H9 (cell line): Measurements from ENCODE around the gene TTLL9. TPM values are rescaled to one million over a fixed set of nuclear protein-coding genes. Genes with fewer than 3 reads are reported as not detected.

ENCODE experiments used
- DNase-seq: peaks from one replicate; pipeline ENCODE4 v3.0.0-alpha.2; 2017
- H2AFZ ChIP-seq: one replicate; pipeline ENCODE4 v1.6.1; 2013; ENCODE audit warnings: mild to moderate bottlenecking, low read length, control low read depth, moderate library complexity
- H2AK5ac ChIP-seq: 2 replicates; pipeline ENCODE4 v1.6.1; 2013; ENCODE audit warnings: low read length, control low read depth, mixed read lengths; ENCODE audit not compliant: insufficient read length
- H2BK120ac ChIP-seq: one replicate; pipeline ENCODE4 v1.6.1; 2013; ENCODE audit warnings: low read depth, mild to moderate bottlenecking, low read length, control low read depth, inconsistent platforms; ENCODE audit not compliant: poor library complexity, severe bottlenecking
- H2BK12ac ChIP-seq: 2 replicates; pipeline ENCODE4 v1.6.1; 2013; ENCODE audit warnings: low read length, control low read depth, mixed read lengths, low read depth; ENCODE audit not compliant: insufficient read length
- H2BK15ac ChIP-seq: 2 replicates; pipeline ENCODE4 v1.6.1; 2013; ENCODE audit warnings: low read depth, low read length, control low read depth
- H2BK20ac ChIP-seq: one replicate; pipeline ENCODE4 v1.6.1; 2013; ENCODE audit warnings: low read depth, mild to moderate bottlenecking, low read length, control low read depth, inconsistent platforms; ENCODE audit not compliant: poor library complexity, severe bottlenecking
- H2BK5ac ChIP-seq: 2 replicates; pipeline ENCODE4 v1.6.1; 2013; ENCODE audit warnings: low read length, control low read depth, mixed read lengths; ENCODE audit not compliant: insufficient read length
- H3K14ac ChIP-seq: 2 replicates; pipeline ENCODE4 v1.6.1; 2013; ENCODE audit warnings: low read length, control low read depth; ENCODE audit not compliant: insufficient read depth
- H3K18ac ChIP-seq: 2 replicates; pipeline ENCODE4 v1.6.1; 2013; ENCODE audit warnings: low read depth, mild to moderate bottlenecking, mixed read lengths, low read length, control low read depth; ENCODE audit not compliant: insufficient read length
- H3K23ac ChIP-seq: 2 replicates; pipeline ENCODE4 v1.6.1; 2013; ENCODE audit warnings: low read length, control low read depth, mixed read lengths, low read depth; ENCODE audit not compliant: insufficient read length
- H3K23me2 ChIP-seq: 2 replicates; pipeline ENCODE4 v1.6.1; 2013; ENCODE audit warnings: low read depth, mild to moderate bottlenecking, mixed read lengths, low read length, control low read depth; ENCODE audit not compliant: insufficient read length, poor library complexity, severe bottlenecking
- H3K27ac ChIP-seq: 2 replicates; pipeline ENCODE4 v1.5.1; 2013; ENCODE audit warnings: low read length, control low read depth, mixed read lengths, low read depth; ENCODE audit not compliant: insufficient read length
- H3K27me3 ChIP-seq: 2 replicates; pipeline ENCODE4 v1.6.1; 2013; ENCODE audit warnings: low read length, control low read depth, inconsistent platforms; ENCODE audit not compliant: insufficient read depth
- H3K4ac ChIP-seq: 2 replicates; pipeline ENCODE4 v1.6.1; 2013; ENCODE audit warnings: low read depth, mild to moderate bottlenecking, control low read depth, inconsistent platforms, low read length, moderate library complexity
- H3K4me1 ChIP-seq: 2 replicates; pipeline ENCODE4 v1.6.1; 2013; ENCODE audit warnings: low read length, control low read depth, inconsistent platforms; ENCODE audit not compliant: insufficient read depth
- H3K4me2 ChIP-seq: 2 replicates; pipeline ENCODE4 v1.6.1; 2013; ENCODE audit warnings: low read length, control low read depth, mixed read lengths; ENCODE audit not compliant: insufficient read length, insufficient read depth
- H3K56ac ChIP-seq: 2 replicates; pipeline ENCODE4 v1.6.1; 2013; ENCODE audit warnings: low read depth, mild to moderate bottlenecking, mixed read lengths, low read length, control low read depth; ENCODE audit not compliant: insufficient read length
- H3K79me1 ChIP-seq: 2 replicates; pipeline ENCODE4 v1.6.1; 2013; ENCODE audit warnings: low read depth, mild to moderate bottlenecking, moderate library complexity, low read length, control low read depth, inconsistent platforms; ENCODE audit not compliant: insufficient read depth, poor library complexity, severe bottlenecking
- H3K79me2 ChIP-seq: 2 replicates; pipeline ENCODE4 v1.6.1; 2013; ENCODE audit warnings: low read length, control low read depth, inconsistent platforms; ENCODE audit not compliant: insufficient read depth
- H3K9ac ChIP-seq: 2 replicates; pipeline ENCODE4 v1.6.1; 2013; ENCODE audit warnings: low read length, control low read depth, mixed read lengths; ENCODE audit not compliant: insufficient read length; ENCODE audit errors: extremely low read depth
- H3K9me3 ChIP-seq: one replicate; pipeline ENCODE4 v1.6.1; 2013; ENCODE audit warnings: low read depth, low read length, inconsistent platforms; ENCODE audit not compliant: control insufficient read depth
- H3T11ph ChIP-seq: one replicate; pipeline ENCODE4 v1.6.1; 2013; ENCODE audit warnings: mild to moderate bottlenecking, low read length, control low read depth, inconsistent platforms
- H4K20me1 ChIP-seq: one replicate; pipeline ENCODE4 v1.6.1; 2013; ENCODE audit not compliant: control insufficient read depth, insufficient read length, insufficient read depth
- H4K5ac ChIP-seq: 2 replicates; pipeline ENCODE4 v1.6.1; 2013; ENCODE audit warnings: low read depth, mild to moderate bottlenecking, mixed read lengths, low read length, control low read depth; ENCODE audit not compliant: insufficient read length
- H4K8ac ChIP-seq: replicated peaks from 2 replicates; pipeline ENCODE4 v1.6.1; 2013; ENCODE audit warnings: low read length, control low read depth, mixed read lengths, low read depth; ENCODE audit not compliant: insufficient read length
- H4K91ac ChIP-seq: 2 replicates; pipeline ENCODE4 v1.6.1; 2013; ENCODE audit warnings: low read depth, mild to moderate bottlenecking, moderate library complexity, mixed read lengths, low read length, control low read depth; ENCODE audit not compliant: insufficient read length
- H3K27ac Mint-ChIP-seq, 3 experiments: 2 replicates in 2 of 3; 3 replicates in 1 of 3; pipeline ENCODE4 v1.8.0; 2020 to 2021; ENCODE audit warnings: mixed read lengths in 3 of 3, mild to moderate bottlenecking in 1 of 3, moderate library complexity in 1 of 3
- H3K27me3 Mint-ChIP-seq: 2 replicates; pipeline ENCODE4 v1.8.0; 2021; ENCODE audit warnings: low read depth, mild to moderate bottlenecking, moderate library complexity, mixed read lengths
- H3K36me3 Mint-ChIP-seq, 3 experiments: 2 replicates in 2 of 3; 3 replicates in 1 of 3; pipeline ENCODE4 v1.8.0; 2020 to 2021; ENCODE audit warnings: low read depth in 3 of 3, mixed read lengths in 3 of 3; ENCODE audit not compliant: insufficient read depth in 1 of 3
- H3K4me1 Mint-ChIP-seq, 2 experiments: 2 replicates each; pipeline ENCODE4 v1.8.0; 2020; ENCODE audit warnings: mixed read lengths in 2 of 2
- H3K4me3 Mint-ChIP-seq, 2 experiments: 2 replicates in 1 of 2; 3 replicates in 1 of 2; pipeline ENCODE4 v1.8.0; 2020 to 2021; ENCODE audit warnings: mild to moderate bottlenecking in 2 of 2, mixed read lengths in 2 of 2, moderate library complexity in 1 of 2
- H3K9me3 Mint-ChIP-seq, 2 experiments: 2 replicates in 1 of 2; 3 replicates in 1 of 2; pipeline ENCODE4 v1.8.0; 2020; ENCODE audit warnings: mild to moderate bottlenecking in 2 of 2, mixed read lengths in 2 of 2, moderate library complexity in 1 of 2
- whole genome bisulfite sequencing: extraction: QIAGEN DNeasy Blood & Tissue Kit; methylation state at CpG from one replicate; pipeline ENCODE4 v1.1.7; 2013; ENCODE audit warnings: missing lambda C conversion rate, low lambda C conversion rate, mixed read lengths; ENCODE audit not compliant: insufficient read length; ENCODE audit errors: extremely low coverage; 5-methylcytosine and 5-hydroxymethylcytosine counted together
- total RNA-seq: library from RNA; stranded (reverse); gene quantifications from 2 replicates; pipeline ENCODE4 v1.2.1, GENCODE V29; 2021
- TF ChIP-seq, protein P1 (sequence below): fragments of 200-600 bp; sonication (generic); conservative IDR thresholded peaks from 3 replicates; pipeline ENCODE4 v1.8.0; 2021; ENCODE audit warnings: antibody characterized with exemption, mild to moderate bottlenecking

TTLL9 gene
- total RNA-seq, 1 experiment from 2014 or later, result 0.20 TPM

DNA sequence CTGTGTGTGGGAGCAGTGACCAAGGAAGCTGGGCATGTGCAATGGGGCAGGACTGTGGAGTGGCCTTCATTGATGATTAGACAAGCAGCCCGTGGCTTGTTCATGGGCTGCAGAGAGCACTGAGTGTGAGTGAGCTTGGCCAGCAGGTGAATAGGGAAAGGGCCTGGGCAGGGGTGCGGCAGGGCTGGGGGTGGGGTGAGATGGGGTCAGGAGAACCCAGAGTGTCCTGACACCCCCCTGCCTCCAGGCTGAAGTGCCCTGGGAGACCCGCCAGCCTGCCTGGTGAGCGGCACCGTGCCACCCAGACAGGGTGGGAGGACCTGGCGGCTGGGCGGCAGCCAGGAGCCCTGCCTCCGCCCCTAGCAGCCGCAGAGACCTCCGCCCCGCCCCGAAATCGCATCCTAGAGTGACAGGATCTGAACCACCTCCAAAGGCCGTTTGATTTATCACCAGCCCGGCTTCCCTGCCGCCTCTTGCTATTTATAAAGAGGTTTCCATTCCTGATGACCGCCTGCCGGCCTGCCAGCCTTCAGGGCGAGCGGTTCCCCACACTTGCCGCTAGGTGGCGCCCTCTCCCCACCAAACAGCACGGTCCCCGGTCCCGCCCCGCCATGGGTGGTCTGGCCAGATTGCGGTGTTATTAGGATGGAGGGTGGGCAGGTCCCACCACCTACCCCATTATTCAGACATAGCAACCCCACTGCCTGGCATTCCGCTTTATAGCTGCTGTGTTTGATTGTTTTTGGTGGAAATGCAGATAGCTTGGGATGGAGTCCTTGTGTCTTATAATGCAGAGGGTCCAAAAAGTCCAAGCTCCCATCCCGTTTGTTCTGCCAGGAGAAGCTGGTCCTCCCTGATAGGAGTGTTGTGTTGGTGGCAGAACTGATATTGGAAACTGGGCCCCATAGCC is 47.8 kb upstream of the TTLL9 start:
- H3K9ac ChIP-seq, result no peak overlapping the region
- no peak overlapping the region for H2BK120ac ChIP-seq

More for the DNA sequence above, 47.8 kb upstream of the TTLL9 start:
- Histone ChIP-seq H3K14ac (no peak overlapping the region), H3K23me2 (no peaks in the 10 kb centered on the region), H3K23ac (no peak overlapping the region), H3K18ac (no peak overlapping the region), H2BK15ac (no peak overlapping the region), H3K4me1 (no peaks in the 10 kb centered on the region), H4K5ac (no peak overlapping the region), H3K4me2 (no peak overlapping the region), H3K79me2 (no peaks in the 10 kb centered on the region), H3K27ac (no peak overlapping the region), H3K27me3 (no peaks in the 10 kb centered on the region), H4K91ac (no peak overlapping the region), H2BK12ac (no peak overlapping the region), H2AK5ac (no peak overlapping the region), H4K8ac (no peak overlapping the region), H2AFZ (no peak overlapping the region), H3T11ph (no peak overlapping the region), H3K79me1 (no peaks in the 10 kb centered on the region), H3K9me3 (no peaks in the 10 kb centered on the region), H4K20me1 (no peaks in the 10 kb centered on the region), H3K56ac (no peak overlapping the region), H3K4ac (no peak overlapping the region), H2BK5ac (no peak overlapping the region), H2BK20ac (no peak overlapping the region)
- peak; percentile 85 for DNase-seq
- no CpG with 5 or more reads among the region's 29 CpGs for WGBS
- H3K27ac Mint-ChIP-seq, result peak overlapping the region in 1 of 3 experiments; percentile 14; a peak in 1 of 7 replicates
- H3K9me3 Mint-ChIP-seq, result no peaks in the 10 kb centered on the region
- peaks cover 5% of the 10 kb centered on the region for H3K27me3 Mint-ChIP-seq
- peak overlapping the region in 1 of 2 experiments; percentile 46; a peak in 1 of 5 replicates for H3K4me3 Mint-ChIP-seq
- TF ChIP-seq, protein P1, sequence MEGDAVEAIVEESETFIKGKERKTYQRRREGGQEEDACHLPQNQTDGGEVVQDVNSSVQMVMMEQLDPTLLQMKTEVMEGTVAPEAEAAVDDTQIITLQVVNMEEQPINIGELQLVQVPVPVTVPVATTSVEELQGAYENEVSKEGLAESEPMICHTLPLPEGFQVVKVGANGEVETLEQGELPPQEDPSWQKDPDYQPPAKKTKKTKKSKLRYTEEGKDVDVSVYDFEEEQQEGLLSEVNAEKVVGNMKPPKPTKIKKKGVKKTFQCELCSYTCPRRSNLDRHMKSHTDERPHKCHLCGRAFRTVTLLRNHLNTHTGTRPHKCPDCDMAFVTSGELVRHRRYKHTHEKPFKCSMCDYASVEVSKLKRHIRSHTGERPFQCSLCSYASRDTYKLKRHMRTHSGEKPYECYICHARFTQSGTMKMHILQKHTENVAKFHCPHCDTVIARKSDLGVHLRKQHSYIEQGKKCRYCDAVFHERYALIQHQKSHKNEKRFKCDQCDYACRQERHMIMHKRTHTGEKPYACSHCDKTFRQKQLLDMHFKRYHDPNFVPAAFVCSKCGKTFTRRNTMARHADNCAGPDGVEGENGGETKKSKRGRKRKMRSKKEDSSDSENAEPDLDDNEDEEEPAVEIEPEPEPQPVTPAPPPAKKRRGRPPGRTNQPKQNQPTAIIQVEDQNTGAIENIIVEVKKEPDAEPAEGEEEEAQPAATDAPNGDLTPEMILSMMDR, result peak; percentile 100
- peaks cover 9 to 18% of the 10 kb centered on the region in 2 experiments for H3K4me1 Mint-ChIP-seq
- H3K36me3 Mint-ChIP-seq, result no peaks in the 10 kb centered on the region
